Body of pancreas (tissue), 4 donors: ENCODE results near the gene ULK3. TPM values are rescaled to one million over a fixed set of nuclear protein-coding genes. Genes with fewer than 3 reads are reported as not detected.

Experiments used
- ATAC-seq: fragments of 150-250 bp; one replicate; pipeline ENCODE4 v1.9.1; 2016
- DNase-seq, 4 donors: peaks; one replicate each; pipeline ENCODE4 v3.0.0-alpha.2; 2019
- H3K27ac ChIP-seq, 4 donors: fragments of 200-600 bp; sonication (generic); 1 replicate in 3 of 4; 2 replicates in 1 of 4; pipeline versions ENCODE4 v1.5.1 to v1.6.1; 2016 to 2019; ENCODE audit warnings: mild to moderate bottlenecking in 1 of 4, mixed read lengths in 1 of 4, moderate library complexity in 1 of 4
- H3K27me3 ChIP-seq, 2 donors: fragments of 200-600 bp; sonication (generic); one replicate each; pipeline ENCODE4 v1.6.0; 2016; ENCODE audit warnings: mild to moderate bottlenecking in 1 of 2
- H3K36me3 ChIP-seq, 2 donors: fragments of 200-600 bp; sonication (generic); replicated peaks in 1 of 2; 2 replicates each; pipeline ENCODE4 v1.5.1; 2016; ENCODE audit warnings: low read depth in 2 of 2; ENCODE audit not compliant: insufficient read depth in 1 of 2
- H3K4me1 ChIP-seq: fragments of 200-600 bp; sonication (generic); one replicate; pipeline ENCODE4 v1.6.0; 2016
- H3K4me3 ChIP-seq, 2 donors: fragments of 200-600 bp; sonication (generic); 1 replicate in 1 of 2; 2 replicates in 1 of 2; pipeline ENCODE4 v1.5.1; 2016 to 2019
- H3K9me3 ChIP-seq, 3 donors: fragments of 200-600 bp; sonication (generic); 1 replicate in 2 of 3; 2 replicates in 1 of 3; pipeline ENCODE4 v1.5.1; 2016
- CTCF ChIP-seq, 7 experiments: fragments of 450-650 bp in 4 of 7; fragments of 200-600 bp in 3 of 7; sonication (generic) in 3 of 7; IDR thresholded peaks; one replicate each; pipeline ENCODE4 v1.5.1; 2016 to 2019; ENCODE audit warnings: antibody characterized with exemption in 7 of 7
- POLR2A ChIP-seq, 3 donors: fragments of 450-650 bp; IDR thresholded peaks; one replicate each; pipeline ENCODE4 v1.6.1; 2016; ENCODE audit warnings: antibody characterized with exemption in 3 of 3, mild to moderate bottlenecking in 2 of 3
- WGBS, 2 donors: methylation state at CpG; one replicate each; pipeline ENCODE4 v1.1.5; 2017; 5-methylcytosine and 5-hydroxymethylcytosine counted together
- intact Hi-C: fragments of 100-400 bp; cut with DNase I; formaldehyde crosslinking; loops from one replicate; pipeline ENCODE4 v1.15.1; 2023
- total RNA-seq, 2 donors: library from RNA; depleted of rRNA; stranded (reverse); fragments of >200 nt; gene quantifications; one replicate each; pipeline ENCODE4 v1.1.0, GENCODE V29; 2016

Gene ULK3
- total RNA-seq, 2 donors from 2014 or later = 74.2 to 76.3 TPM

GRCh38 chr15:74884428-74885223 lies 41.7 kb upstream of the ULK3 start:
- intact Hi-C loops = no loop called here
- no peaks in the 10 kb centered on the region for H3K9me3 ChIP-seq
- peaks cover 5% of the 10 kb centered on the region for H3K4me1 ChIP-seq
- H3K36me3 ChIP-seq = no peaks in the 10 kb centered on the region
- WGBS, 2 donors = 81 to 82% methylated on average over 4 of the region's 4 CpGs
- no peak overlapping the region for H3K27ac ChIP-seq
- H3K4me3 ChIP-seq = no peak overlapping the region
- ATAC-seq (no peak), DNase-seq (no peak)
- H3K27me3 ChIP-seq = no peaks in the 10 kb centered on the region
- TF ChIP-seq POLR2A (IDR thresholded peaks at IDR 0.05) (no peak), CTCF (IDR thresholded peaks at IDR 0.05) (no peak)

- Histone ChIP-seq H3K4me1 (no peaks in the 10 kb centered on the region), H3K27me3 (no peaks in the 10 kb centered on the region), H3K4me3 (no peak overlapping the region), H3K9me3 (no peaks in the 10 kb centered on the region), H3K27ac (no peak overlapping the region), H3K36me3 (no peaks in the 10 kb centered on the region)
- WGBS, 2 donors = 86 to 97% methylated on average over 5 to 6 of the region's 6 CpGs
- DNase-seq (no peak), ATAC-seq (no peak)
- TF ChIP-seq POLR2A (IDR thresholded peaks at IDR 0.05) (no peak), CTCF (IDR thresholded peaks at IDR 0.05) (no peak)
- intact Hi-C loops = no loop called here
These were observed 39.6 kb upstream of the ULK3 start for GRCh38 chr15:74882528-74882927.

GRCh38 chr15:74878273-74878672 lies 35.3 kb upstream of the ULK3 start:
- no peaks in the 10 kb centered on the region for H3K36me3 ChIP-seq
- H3K4me1 ChIP-seq = no peaks in the 10 kb centered on the region
- intact Hi-C loops = no loop called here
- no peaks in the 10 kb centered on the region for H3K9me3 ChIP-seq
- no peak for DNase-seq
- H3K27ac ChIP-seq = no peak overlapping the region
- ATAC-seq = no peak
- H3K27me3 ChIP-seq = no peaks in the 10 kb centered on the region
- no peak overlapping the region for H3K4me3 ChIP-seq
- WGBS, 2 donors = 65 to 67% methylated on average over 4 of the region's 4 CpGs
- TF ChIP-seq CTCF (IDR thresholded peaks at IDR 0.05) (no peak), POLR2A (IDR thresholded peaks at IDR 0.05) (no peak)

- peak; percentile 19 for ATAC-seq
These were observed 30.9 kb upstream of the ULK3 start for GRCh38 chr15:74873756-74874424.

More at GRCh38 chr15:74873756-74874424, 30.9 kb upstream of the ULK3 start:
- peak overlapping the region; percentile 42 to 63 for H3K4me3 ChIP-seq
- TF ChIP-seq POLR2A (IDR thresholded peaks at IDR 0.05) = no peak
- TF ChIP-seq CTCF (IDR thresholded peaks at IDR 0.05) = peak in 1 of 7 experiments; percentile 5
- H3K27me3 ChIP-seq = no peaks in the 10 kb centered on the region
- peak overlapping the region in 3 of 4 donors; percentile 72 to 97 (median 97) for H3K27ac ChIP-seq
- no peaks in the 10 kb centered on the region for H3K9me3 ChIP-seq
- intact Hi-C loops = no loop called here
- H3K36me3 ChIP-seq = no peaks in the 10 kb centered on the region
- H3K4me1 ChIP-seq = peaks cover 35% of the 10 kb centered on the region
- DNase-seq = peak; percentile 24 to 35 (median 31)
- 22 to 30% methylated on average over 11 to 16 of the region's 16 CpGs for WGBS, 2 donors
